NCI-H2081 (cell line): Measurements from ENCODE around the gene PHTF2.

Experiments
- DNase-seq, 2 experiments: peaks; one replicate each; lab custom pipeline; 2025; lab: John Stamatoyannopoulos, UW

The PHTF2 gene

DNA sequence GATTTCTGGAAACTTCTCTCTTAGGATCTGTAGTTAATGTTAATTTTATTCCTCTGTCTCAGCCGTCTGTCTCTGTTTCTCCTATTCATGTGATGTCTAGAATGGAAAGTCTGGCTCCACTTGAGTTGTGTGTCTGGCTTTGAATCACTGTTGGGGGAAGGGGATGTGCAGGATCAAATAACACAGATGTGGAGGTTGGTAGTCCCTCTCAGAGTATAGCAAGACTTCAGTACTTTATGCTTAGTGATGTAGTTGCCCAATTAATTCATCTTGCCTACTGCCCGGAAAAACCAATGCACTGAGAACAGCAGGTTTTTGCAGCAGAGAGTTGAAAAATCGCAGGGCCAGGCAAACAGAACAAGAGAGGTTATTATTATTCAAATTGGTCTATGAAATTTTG, 79.2 kb downstream of the PHTF2 start:
- no peak for DNase-seq

DNA sequence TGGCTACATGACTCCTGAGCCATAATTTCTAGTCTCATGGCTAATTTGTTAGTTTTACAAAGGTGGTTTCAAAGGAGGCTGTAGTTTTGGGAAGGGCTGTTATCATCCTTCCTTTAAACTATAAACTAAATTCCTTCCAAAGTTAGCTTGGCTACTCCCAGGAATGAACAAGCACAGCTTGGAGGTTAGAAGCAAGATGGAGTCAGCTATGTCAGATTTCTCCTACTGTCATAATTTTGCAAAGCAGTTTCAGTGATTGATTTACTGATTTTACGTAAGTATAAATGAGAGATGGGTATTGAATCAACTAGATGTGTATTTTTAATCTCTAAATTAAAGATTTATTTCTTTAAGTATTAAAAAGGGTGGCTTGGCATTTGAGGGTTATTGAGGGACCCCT, 79.9 kb downstream of the PHTF2 start:
- DNase-seq: no peak

DNA sequence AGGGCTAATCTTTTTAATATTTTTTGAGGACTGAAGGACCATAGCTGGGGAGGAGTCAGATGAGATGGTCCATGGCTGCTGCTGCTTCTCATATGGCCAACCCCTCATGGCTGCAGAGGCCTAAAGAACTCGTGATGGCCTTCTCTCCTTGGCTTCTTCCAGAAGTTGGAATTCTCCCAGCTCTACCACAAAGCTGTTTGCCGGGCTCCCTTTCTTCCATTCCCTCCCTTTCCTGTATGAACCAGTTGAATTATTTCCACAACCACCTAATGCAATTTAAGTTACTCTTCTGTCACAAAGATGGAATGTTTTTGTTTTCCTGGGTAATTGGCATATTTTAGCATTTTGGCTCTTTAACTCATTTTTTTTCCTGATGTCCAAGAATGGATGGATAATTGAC, 80.7 kb downstream of the PHTF2 start:
- DNase-seq: no peak

DNA sequence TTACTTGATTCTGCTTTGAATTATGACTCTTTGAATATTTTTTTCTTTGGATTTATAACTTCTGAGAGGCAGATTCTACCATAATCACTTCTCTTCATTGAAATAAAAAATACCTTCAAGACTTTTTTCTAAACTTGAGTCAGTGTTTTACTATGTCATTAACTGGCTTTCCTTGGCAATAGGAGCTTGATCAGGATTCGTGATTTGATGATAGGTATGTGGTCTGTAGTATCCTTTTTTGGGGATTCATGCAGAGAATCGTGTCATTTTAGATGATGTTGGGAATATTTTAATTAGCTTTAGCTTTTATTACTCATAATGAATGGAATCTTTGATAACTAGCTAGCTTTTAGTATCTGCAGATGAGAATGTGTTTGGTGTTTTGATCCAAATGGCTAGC, 83.3 kb downstream of the PHTF2 start:
- DNase-seq: no peak

DNA sequence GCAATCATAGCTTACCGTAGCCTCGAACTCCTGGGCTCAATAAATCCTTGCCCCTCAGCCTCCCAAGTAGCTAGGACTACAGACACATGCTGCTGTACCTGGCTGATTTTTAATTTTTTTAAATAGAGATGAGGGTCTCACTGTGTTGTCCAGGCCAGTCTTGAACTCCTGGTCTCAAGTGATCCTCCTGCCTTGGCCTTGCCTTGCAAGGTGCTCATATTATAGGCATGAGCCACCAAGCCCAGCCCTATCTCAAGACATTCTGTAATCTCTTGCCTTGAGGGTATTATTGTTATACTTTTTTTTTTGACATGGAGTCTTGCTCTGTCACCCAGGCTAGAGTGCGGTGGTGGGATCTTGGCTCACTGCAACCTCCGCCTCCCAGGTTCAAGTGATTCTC, 86.6 kb downstream of the PHTF2 start:
- no peak for DNase-seq

DNA sequence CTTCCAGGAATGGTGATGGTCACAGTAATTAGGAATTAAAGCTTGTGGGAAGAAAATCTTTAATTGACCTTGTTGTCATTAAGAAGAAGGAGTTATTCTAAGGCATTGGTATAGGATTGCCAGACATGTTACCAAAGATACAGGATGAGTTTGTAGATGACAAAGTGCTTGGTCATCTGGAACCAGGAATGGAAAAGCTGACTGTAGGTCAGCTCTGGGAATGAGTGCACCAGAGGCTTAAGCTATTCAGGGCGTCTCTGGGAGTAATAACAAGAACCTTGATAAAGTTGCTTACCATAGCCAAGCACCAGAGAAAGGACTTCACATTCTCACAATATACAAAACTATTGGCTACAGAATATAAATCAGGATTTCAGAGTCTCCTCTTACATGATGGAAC, 89.0 kb downstream of the PHTF2 start:
- DNase-seq: no peak

DNA sequence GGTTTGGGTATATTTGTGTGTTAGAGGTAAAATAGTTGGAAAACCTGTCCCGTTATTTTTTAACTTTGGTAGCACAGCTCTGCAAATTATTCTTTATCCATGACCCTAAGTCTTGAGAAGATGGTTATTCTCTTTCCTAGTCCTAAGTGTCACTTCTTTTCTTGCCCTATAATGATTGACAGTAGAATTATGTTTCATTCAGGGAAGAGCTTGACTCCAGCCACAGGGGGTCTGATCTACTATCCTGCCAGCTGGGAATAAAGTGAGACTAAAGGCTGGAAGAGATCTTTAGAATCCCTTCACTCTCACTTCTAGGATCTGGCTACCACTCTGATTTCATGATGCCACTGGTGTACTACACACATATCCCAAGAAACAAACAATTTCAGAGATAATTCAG, 90.4 kb downstream of the PHTF2 start:
- DNase-seq: no peak

DNA sequence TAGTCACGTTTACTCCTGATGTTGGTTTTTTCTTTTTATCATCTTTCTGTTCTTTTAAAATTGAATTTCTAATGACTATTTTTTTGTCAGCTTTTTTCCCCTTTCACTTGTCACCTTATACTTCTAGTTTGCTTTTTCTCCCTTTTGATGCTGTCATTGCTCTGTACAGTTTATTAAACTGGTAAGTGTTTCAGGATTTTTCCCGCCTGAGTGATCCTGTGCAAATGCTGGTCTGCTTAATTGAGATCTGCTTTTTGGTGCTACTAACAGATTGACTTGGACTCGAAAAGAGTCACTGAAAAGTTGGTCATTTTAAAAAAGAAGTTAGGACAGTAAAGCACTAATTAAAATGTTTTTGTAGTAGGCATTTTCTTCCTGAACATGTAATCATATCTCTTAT, 95.2 kb downstream of the PHTF2 start:
- no peak for DNase-seq

DNA sequence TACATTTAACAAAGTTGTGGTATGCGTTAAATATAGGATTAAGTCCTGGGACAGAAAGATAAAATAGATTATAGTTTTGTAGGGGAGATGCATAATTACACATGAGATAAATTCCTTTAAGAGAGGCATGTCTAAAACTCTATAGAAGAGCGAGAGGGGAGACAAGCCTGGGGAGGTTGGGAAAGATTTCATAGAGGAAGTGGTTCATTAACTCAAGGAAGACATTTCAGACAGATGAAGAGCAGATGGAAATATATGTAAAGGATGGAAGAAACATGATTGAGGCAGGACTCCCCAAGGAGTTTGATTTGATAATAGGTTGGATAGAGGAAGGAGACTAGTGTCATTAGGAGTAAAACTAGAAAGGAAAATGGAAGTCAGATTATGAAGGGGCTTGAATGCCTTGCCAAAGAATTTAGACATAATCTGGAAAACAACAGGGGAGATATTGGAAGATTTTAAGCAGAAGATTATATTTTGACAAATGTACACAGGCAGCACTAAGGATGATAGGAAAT, 96.1 kb downstream of the PHTF2 start:
- no peak for DNase-seq

DNA sequence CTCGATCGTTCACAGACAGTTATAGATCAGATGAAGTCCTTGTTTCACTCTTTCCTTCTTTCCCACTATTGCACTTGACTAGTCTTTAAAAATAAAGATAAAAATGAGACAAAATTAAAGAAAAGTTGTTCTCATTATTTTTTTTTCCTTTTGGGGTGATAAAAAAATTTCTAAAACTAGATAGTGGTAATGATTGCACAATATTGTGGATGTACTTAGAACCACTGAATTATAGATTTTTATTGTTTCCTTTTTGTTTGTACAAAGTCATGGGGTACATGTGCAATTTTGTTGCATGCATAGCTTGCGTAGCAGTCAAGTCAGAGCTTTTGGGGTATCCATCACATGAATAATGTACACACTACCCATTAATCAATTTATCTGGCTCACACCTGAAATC, 97.3 kb downstream of the PHTF2 start:
- no peak for DNase-seq

DNA sequence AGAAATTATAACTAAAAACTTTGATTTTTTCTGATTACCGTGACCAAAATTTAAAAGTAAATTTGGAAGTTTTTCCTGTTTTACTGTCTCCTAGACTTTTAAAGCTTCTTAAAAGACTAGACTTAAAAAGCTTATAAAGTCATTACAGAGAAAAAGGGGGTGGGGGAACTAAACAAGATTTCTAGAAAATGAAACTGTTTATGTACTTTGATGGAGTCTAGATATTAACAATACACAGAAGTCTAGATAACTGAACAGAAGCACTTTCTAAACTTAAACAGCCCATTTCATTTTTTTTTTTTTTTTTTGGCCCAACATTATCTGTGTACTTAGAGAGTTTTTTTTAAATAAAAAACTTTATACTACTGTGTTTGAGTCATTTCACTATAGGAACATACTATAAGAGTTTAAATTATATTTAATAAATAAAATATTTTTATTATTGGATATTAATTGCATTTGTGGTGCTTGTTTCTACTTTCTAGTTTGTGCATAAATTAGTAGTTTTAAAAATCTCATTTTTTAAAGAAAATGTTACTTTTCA, 98.5 kb downstream of the PHTF2 start:
- no peak for DNase-seq

DNA sequence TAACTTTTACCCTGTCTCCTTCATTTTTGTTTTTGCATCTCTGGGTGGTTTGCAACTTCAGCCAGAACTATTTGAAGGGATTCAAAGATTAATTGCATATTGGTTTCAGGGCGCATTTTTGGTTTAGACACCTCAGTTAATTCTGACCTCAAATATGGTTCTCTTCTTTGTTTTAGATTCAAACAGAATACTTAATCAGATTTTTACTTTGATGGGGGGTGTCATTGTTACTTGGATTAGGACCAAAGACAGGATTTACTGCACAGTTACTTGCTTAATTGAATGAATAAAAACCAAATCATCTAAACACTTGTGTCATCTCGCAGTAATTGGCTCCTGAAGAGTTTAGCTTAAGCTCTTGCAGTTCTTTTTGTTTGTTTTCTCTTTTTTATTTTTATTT, 100.9 kb downstream of the PHTF2 start:
- DNase-seq: no peak

DNA sequence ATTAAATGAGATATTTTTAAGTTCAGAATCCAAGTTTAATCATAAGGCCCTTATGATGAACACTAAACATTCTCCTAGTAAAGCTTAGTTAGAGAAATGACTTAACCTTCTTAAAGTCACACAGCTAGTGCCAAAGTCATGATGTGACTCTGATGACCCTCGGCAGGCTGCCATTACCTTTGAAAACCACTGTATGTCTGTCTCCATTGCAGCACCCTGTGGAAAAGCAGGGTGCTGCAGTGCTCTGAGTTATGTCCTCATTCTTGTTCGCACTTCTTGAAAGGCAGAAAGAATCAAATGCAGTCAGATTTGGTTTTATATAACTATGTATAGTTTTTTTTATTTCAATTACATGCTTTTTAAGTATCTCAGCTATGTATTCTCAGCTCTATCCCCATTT, 105.0 kb downstream of the PHTF2 start:
- DNase-seq: peak in 1 of 2 experiments; percentile 14

DNA sequence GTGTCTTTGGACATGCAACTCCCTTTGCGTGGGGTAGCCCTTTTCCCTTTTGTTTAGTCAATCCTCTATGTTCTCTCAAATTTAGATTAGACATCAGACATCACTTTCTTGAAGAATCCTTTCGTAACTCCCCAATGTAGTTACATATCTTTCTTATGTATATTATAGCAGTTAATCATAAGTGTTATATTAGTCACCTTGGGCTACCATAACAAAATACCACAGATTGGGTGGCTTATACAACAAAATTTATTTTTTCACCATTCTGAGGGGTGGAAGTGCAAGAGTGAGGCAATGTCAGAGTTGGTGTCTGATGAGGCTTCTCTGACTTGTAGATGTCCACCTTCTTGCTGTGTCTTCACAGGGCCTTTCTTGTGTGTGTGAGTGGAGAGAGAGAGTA, 105.7 kb downstream of the PHTF2 start:
- DNase-seq: no peak

DNA sequence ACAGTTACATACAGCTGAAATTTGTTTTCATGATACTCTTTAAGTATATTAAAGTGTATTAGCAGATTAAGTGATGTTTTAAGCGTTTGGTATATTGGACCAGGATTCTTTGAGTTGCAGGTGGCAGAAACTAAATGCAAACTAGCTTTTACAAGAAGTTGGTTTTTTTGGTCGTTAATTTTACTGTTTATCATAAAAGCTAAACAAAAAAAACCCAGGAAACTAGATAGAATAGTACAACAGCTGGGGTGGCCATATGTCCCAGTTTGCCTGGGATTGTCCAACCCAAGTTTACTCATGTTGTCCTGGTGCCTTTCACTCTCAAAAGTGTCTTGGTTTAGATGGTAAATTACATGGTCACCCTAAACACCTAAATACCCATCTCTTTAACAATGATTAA, 108.7 kb downstream of the PHTF2 start:
- no peak for DNase-seq

DNA sequence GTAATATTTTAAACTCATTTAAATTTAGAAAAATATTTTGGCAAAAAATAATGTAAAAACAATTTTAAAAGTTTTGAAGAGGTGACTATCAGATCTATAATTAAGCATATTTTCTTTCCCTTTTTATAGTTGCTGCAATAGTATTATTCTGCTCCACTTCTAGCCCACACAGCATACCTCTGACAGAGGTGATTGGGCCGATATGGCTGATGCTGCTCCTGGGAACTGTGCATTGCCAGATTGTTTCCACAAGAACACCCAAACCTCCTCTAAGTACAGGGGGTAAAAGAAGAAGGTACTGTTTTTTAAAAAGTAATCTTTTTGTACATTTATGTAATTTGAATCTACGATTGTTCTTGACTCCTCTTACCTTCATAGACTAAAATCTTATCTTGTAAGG, 110.1 kb downstream of the PHTF2 start:
- no peak for DNase-seq

DNA sequence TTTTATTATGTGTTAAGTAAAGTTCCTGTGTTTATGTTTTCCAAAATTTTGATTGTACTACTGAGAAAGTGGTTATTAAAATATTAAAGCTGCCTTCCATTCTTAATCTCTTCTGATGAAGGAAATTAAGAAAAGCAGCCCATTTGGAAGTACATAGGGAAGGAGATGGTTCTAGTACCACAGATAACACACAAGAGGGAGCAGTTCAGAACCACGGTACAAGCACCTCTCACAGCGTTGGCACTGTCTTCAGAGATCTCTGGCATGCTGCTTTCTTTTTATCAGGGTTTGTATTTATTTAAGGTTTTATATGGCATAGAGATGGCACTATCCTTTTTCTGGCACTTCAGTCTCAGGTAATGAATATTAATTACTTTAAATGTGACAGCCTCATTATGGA, 111.6 kb downstream of the PHTF2 start:
- no peak for DNase-seq

DNA sequence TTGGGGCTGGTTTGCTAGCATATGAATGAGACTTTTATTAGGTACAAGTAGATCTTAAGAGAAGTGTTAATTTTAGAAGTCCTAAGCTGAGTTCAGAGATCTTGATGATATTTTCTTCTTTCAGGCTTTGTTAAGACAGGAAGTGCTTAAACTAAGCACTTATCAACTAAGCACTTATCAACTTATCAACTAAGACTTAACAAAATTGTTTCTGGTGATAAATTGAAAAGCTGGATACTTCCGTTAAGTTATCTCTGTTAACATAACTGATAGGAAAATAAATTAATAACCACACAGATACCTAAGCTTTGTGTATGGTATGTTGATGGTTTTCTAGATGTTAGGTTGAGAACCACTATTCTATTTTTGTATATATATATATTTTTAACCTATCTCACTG, 113.7 kb downstream of the PHTF2 start:
- no peak for DNase-seq

DNA sequence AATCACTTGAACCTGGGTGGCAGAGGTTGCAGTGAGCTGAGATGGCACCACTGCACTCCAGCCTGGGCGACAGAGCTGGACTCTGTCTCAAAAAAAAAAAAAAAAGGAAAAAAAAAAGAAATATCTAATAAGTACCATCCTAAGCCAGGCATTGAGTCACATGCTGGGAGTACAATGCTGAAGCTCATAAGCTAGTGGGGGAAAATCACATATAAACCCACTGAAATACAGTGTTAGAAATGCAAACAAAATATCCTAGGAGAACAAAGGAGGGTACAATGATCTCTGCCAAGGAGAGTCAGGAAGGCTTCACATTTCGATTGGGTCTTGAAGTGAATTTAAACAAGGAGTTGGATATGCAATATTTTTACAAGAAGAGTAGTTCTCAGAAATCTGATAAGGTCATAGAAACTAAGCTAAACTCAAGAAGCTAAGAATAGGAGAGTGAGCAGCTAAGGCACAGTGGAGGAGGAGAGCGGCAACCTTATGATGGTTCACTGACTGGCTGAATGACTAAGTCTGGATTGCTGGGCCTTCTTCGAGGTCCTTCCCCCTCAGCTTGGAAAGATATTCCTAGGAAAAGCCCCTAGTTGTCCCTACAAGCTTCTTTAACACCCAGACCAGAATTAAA, 115.5 kb downstream of the PHTF2 start:
- DNase-seq: no peak

DNA sequence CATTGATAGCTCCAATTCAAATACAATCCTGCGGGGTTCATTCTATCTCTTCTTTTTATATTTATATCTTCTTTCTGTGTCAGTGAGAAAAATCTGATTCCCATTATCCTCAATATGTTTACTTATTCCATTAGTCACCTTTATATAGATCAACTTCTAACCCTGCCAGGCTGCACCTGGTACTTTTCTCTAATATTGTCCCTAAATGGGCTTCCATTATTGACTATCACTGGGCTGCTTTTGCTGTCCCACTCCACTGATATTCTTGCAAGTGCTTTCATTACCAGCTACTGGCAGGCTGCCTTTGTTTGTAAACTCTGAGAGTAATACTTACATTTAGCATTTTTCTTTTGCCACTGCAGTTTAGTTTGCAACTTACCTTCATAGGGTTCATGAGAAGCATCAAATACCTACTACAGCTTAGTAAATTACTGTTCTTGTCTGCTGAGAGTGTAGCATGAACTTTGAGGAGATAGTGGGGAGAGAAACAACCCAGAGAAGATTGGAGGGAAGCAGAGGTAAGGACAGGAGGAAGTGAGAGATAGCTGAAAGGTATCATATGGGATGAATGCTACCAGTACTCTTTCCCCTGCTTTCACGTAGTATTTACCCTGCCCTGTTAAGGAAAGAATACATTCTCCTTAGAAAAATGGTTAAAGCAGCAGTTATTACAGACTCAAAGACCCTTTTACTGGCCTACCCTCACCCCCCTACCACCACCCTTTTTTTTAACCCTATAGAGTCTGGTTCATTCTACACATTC, 119.1 kb downstream of the PHTF2 start:
- peak; percentile 52 to 85 for DNase-seq

DNA sequence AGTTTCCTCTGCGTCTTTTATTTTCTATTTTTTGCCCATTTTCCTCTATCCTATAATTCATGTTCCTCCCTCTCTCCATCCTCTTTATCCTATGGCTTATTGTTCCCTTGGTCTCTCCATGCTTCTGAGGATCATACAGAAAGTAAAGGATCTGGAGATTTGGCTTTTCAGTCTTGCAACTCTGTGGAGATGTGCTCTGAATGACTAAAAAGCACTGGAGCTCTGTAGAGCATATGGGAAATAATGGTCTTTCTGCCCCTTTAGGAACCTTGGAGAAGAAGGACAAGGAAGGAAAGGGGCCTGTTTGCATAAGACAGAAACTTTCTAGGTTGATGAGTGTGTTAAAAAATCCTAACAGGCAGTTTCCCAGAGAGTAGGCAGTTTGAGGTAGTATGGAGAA, 120.1 kb downstream of the PHTF2 start:
- DNase-seq: no peak

DNA sequence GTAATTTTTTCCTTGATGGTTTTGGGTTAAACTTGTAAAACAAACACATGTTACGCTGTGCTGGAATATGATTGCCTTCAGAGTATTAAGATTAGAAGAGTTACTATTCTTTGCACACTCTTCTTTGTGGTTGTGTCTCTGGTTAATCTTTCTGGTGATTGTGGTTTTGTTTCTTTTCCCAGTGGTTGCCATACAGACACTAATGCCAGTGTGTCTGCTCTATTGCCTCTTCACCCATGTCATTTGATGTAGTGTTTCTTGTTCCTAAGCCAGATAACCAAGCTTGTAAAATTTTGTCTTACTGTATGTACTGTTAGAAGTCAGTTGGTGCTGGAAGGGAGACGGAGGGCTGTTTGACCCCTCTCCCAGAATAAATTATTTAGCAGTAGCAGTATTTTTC, 124.8 kb downstream of the PHTF2 start:
- no peak for DNase-seq

DNA sequence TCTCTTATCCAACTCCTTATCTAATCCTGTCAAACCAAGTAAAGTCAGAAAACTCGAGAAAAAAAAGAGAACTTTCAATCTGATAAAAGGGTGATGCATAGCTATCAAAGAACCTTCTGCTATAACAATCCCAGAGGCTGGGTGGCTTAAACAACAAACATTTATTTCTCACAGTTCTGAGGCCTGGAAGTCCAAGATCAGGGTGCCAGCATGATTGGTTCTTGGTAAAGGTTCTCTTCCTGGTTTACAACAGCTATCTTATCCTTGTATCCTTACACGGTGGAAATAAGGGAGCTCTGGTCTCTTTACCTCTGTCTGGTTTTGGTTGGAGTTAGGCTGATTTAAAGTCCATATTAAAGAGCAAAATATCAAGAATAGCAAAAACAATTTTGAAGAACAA, 131.9 kb downstream of the PHTF2 start:
- no peak for DNase-seq

DNA sequence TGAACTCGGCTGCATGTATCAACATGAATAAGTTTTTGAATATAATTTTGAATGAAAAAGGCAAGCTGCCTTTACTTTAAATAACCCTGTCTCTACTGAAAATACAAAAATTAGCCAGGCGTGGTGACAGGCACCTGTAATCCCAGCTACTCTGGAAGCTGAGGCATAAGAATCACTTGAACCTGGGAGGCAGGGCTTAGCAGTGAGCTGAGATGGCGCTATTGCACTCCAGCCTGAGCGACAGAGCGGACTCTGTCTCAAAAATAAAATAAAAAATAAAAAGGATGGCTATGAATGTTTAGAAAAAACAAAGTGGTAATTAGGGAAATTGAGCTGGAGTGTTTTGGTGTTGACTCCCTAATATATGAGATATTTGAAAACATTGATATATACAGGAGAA, 133.3 kb downstream of the PHTF2 start:
- no peak for DNase-seq
